GM12878 (cell line): Measurements from ENCODE around the gene B3GALNT2.

Source experiments
- BHLHE40 ChIP-seq, 2 experiments: fragments of 450-650 bp in 1 of 2; IDR thresholded peaks; 2 replicates each; pipeline ENCODE4 v1.6.1; 2011 to 2017; ENCODE audit warnings: low read depth in 2 of 2, borderline replicate concordance in 1 of 2, improper control_type of control experiment in 1 of 2, low read length in 1 of 2, mild to moderate bottlenecking in 1 of 2
- CHD2 ChIP-seq: IDR thresholded peaks from 2 replicates; pipeline ENCODE4 v1.6.1; 2011; ENCODE audit warnings: low read depth, low read length, improper control_type of control experiment, borderline replicate concordance
- CTCF ChIP-seq, 3 experiments: IDR thresholded peaks in 2 of 3; conservative IDR thresholded peaks in 1 of 3; 2 replicates each; pipeline ENCODE4 v1.5.1; 2011; ENCODE audit warnings: low read depth in 3 of 3, low read length in 3 of 3, mild to moderate bottlenecking in 3 of 3, control low read depth in 2 of 3, moderate library complexity in 2 of 3, inconsistent platforms in 1 of 3, mixed read lengths in 1 of 3; ENCODE audit not compliant: control insufficient read depth in 2 of 3, insufficient read depth in 1 of 3; ENCODE audit errors: extremely low read depth in 1 of 3
- E4F1 ChIP-seq: fragments of 450-650 bp; IDR thresholded peaks from 2 replicates; pipeline ENCODE4 v1.6.1; 2018; ENCODE audit warnings: borderline replicate concordance, mild to moderate bottlenecking; ENCODE audit not compliant: partially characterized antibody
- EZH2 ChIP-seq: IDR thresholded peaks from 2 replicates; pipeline ENCODE4 v1.6.1; 2012; ENCODE audit warnings: low read depth, mild to moderate bottlenecking, control low read depth, inconsistent platforms, low read length, borderline replicate concordance; ENCODE audit not compliant: control insufficient read depth
- GABPA ChIP-seq: IDR thresholded peaks from 2 replicates; pipeline ENCODE4 v1.6.1; 2014; ENCODE audit warnings: antibody characterized with exemption, low read depth, mild to moderate bottlenecking, inconsistent platforms
- JUNB ChIP-seq: IDR thresholded peaks from 2 replicates; pipeline ENCODE4 v1.6.1; 2016; ENCODE audit warnings: antibody characterized with exemption, mild to moderate bottlenecking
- MTA2 ChIP-seq: fragments of 450-650 bp; IDR thresholded peaks from 2 replicates; pipeline ENCODE4 v1.6.1; 2016; ENCODE audit warnings: low read depth, mild to moderate bottlenecking, moderate library complexity
- PBX3 ChIP-seq: IDR thresholded peaks from 2 replicates; pipeline ENCODE4 v1.6.1; 2011; ENCODE audit warnings: mild to moderate bottlenecking, low read depth, low read length, moderate library complexity; ENCODE audit not compliant: insufficient replicate concordance
- RAD21 ChIP-seq: IDR thresholded peaks from 2 replicates; pipeline ENCODE4 v1.6.1; 2011; ENCODE audit warnings: mild to moderate bottlenecking, low read depth, low read length, moderate library complexity; ENCODE audit not compliant: insufficient read depth
- REST ChIP-seq: IDR thresholded peaks from 2 replicates; pipeline ENCODE4 v1.6.1; 2012; ENCODE audit warnings: mild to moderate bottlenecking, low read depth, low read length
- RFX5 ChIP-seq: IDR thresholded peaks from 2 replicates; pipeline ENCODE4 v1.6.1; 2011; ENCODE audit warnings: low read depth, low read length, improper control_type of control experiment
- SIN3A ChIP-seq: IDR thresholded peaks from 2 replicates; pipeline ENCODE4 v1.6.1; 2012; ENCODE audit warnings: low read depth, low read length, improper control_type of control experiment
- ZNF274 ChIP-seq: IDR thresholded peaks from one replicate; pipeline ENCODE4 v1.8.0; 2011; ENCODE audit not compliant: insufficient read length, insufficient read depth

GRCh38 chr1:235401251-235401650 lies 103.0 kb downstream of the B3GALNT2 start:
- TF ChIP-seq ZNF274 (no peak), PBX3 (no peak), JUNB (no peak), MTA2 (no peak), CTCF (IDR thresholded peaks at IDR 0.05 in 2 of 3, conservative IDR thresholded peaks at IDR 0.05 in 1 of 3; ENCODE audit: control insufficient read depth in 2 of 3, extremely low read depth in 1 of 3, insufficient read depth in 1 of 3, low read depth in 3 of 3, low read length in 3 of 3) (no peak), GABPA (no peak), BHLHE40 (IDR thresholded peaks at IDR 0.05; ENCODE audit: borderline replicate concordance in 1 of 2, low read depth in 2 of 2, low read length in 1 of 2) (no peak), E4F1 (no peak), RAD21 (no peak), EZH2 (no peak), RFX5 (no peak), REST (no peak), SIN3A (no peak), CHD2 (no peak)
